Measurements from ENCODE around the gene NCAPD2. TPM values are rescaled to one million over a fixed set of nuclear protein-coding genes. Genes with fewer than 3 reads are reported as not detected.

NCAPD2 gene
- polyA plus RNA-seq, 1 of the 3 experiments (the other 2 are of a cell fraction): 46.9 TPM

DNA sequence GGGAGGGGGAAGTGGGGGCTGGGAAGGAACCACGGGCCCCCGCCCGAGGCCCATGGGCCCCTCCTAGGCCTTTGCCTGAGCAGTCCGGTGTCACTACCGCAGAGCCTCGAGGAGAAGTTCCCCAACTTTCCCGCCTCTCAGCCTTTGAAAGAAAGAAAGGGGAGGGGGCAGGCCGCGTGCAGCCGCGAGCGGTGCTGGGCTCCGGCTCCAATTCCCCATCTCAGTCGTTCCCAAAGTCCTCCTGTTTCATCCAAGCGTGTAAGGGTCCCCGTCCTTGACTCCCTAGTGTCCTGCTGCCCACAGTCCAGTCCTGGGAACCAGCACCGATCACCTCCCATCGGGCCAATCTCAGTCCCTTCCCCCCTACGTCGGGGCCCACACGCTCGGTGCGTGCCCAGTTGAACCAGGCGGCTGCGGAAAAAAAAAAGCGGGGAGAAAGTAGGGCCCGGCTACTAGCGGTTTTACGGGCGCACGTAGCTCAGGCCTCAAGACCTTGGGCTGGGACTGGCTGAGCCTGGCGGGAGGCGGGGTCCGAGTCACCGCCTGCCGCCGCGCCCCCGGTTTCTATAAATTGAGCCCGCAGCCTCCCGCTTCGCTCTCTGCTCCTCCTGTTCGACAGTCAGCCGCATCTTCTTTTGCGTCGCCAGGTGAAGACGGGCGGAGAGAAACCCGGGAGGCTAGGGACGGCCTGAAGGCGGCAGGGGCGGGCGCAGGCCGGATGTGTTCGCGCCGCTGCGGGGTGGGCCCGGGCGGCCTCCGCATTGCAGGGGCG is 40.2 kb downstream of the NCAPD2 start, which contains the start of gene GAPDH (continued):
- 0 out of 2 replicates have a peak, but pooled peaks have one; percentile 42 for TF ChIP-seq TEAD4 (IDR thresholded peaks at IDR 0.05; ENCODE audit: borderline replicate concordance, insufficient read depth)
- no peak for TF ChIP-seq RAD21 (IDR thresholded peaks at IDR 0.05; ENCODE audit: low read length)
- TF ChIP-seq GABPA (IDR thresholded peaks at IDR 0.05; ENCODE audit: low read depth): no peak
- TF ChIP-seq, protein P1, sequence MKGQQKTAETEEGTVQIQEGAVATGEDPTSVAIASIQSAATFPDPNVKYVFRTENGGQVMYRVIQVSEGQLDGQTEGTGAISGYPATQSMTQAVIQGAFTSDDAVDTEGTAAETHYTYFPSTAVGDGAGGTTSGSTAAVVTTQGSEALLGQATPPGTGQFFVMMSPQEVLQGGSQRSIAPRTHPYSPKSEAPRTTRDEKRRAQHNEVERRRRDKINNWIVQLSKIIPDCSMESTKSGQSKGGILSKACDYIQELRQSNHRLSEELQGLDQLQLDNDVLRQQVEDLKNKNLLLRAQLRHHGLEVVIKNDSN (IDR thresholded peaks at IDR 0.05; ENCODE audit: borderline replicate concordance, low read depth): no peak
- TF ChIP-seq MXI1 (IDR thresholded peaks at IDR 0.05; ENCODE audit: low read depth, low read length): peak; percentile 80
- TF ChIP-seq EP300 (IDR thresholded peaks at IDR 0.05; ENCODE audit: borderline replicate concordance in 1 of 2, low read depth in 1 of 2, low read length in 1 of 2): peak in 1 of 2 experiments; percentile 57; a peak in 2 of 4 replicates
- peak; percentile 97 for TF ChIP-seq TAF1 (IDR thresholded peaks at IDR 0.05; ENCODE audit: borderline replicate concordance, low read depth, low read length)
- TF ChIP-seq SIN3A (IDR thresholded peaks at IDR 0.05; ENCODE audit: borderline replicate concordance, low read depth, low read length): peak; percentile 89; the same call in 1 of the 2 replicates
- TF ChIP-seq CHD2 (IDR thresholded peaks at IDR 0.05; ENCODE audit: low read length, partially characterized antibody): peak; percentile 69
- peak; percentile 64; the same call in 1 of the 2 replicates for TF ChIP-seq YY1 (IDR thresholded peaks at IDR 0.05; ENCODE audit: low read depth)
- TF ChIP-seq FOXJ3 (CRISPR knock-in tag; IDR thresholded peaks at IDR 0.05): 0 out of 2 replicates have a peak, but pooled peaks have one; percentile 14
- TF ChIP-seq FOXM1 (IDR thresholded peaks at IDR 0.05; ENCODE audit: low read depth): 0 out of 2 replicates have a peak, but pooled peaks have one; percentile 15
- TF ChIP-seq, protein P2, sequence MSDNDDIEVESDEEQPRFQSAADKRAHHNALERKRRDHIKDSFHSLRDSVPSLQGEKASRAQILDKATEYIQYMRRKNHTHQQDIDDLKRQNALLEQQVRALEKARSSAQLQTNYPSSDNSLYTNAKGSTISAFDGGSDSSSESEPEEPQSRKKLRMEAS (IDR thresholded peaks at IDR 0.05; ENCODE audit: low read depth): peak; percentile 57; the same call in 1 of the 2 replicates
- TF ChIP-seq NRF1 (IDR thresholded peaks at IDR 0.05; ENCODE audit: low read depth, low read length): no peak
- TF ChIP-seq RXRA (IDR thresholded peaks at IDR 0.05; ENCODE audit: borderline replicate concordance, low read depth): 0 out of 2 replicates have a peak, but pooled peaks have one; percentile 3
- TF ChIP-seq FOSL2 (IDR thresholded peaks at IDR 0.05; ENCODE audit: borderline replicate concordance, low read depth): peak; percentile 48; the same call in 1 of the 2 replicates

DNA sequence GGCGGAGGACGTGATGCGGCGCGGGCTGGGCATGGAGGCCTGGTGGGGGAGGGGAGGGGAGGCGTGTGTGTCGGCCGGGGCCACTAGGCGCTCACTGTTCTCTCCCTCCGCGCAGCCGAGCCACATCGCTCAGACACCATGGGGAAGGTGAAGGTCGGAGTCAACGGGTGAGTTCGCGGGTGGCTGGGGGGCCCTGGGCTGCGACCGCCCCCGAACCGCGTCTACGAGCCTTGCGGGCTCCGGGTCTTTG is 40.7 kb downstream of the NCAPD2 start:
- no peaks in the 10 kb centered on the region for H3K9me2 ChIP-seq
- H3K9ac ChIP-seq: peak overlapping the region; percentile 99
- peak overlapping the region; percentile 100 for H3K4me2 ChIP-seq
- no peak overlapping the region for H2AFZ ChIP-seq (ENCODE audit: low read depth)
- peaks cover 87% of the 10 kb centered on the region for H3F3A ChIP-seq (replicated peaks; ENCODE audit: insufficient read depth)
- WGBS (ENCODE audit: low lambda C conversion rate): no CpG with 5 or more reads among the region's 25 CpGs
- H3K27ac ChIP-seq (ENCODE audit: low read depth in 2 of 2, low read length in 1 of 2): peak overlapping the region; percentile 95 to 96
- peaks cover 15 to 34% of the 10 kb centered on the region in 2 experiments; a peak in 3 of 4 replicates for H3K4me1 ChIP-seq (ENCODE audit: control insufficient read depth in 1 of 2, insufficient read depth in 2 of 2, low read depth in 1 of 2, low read length in 1 of 2)
- H3K4me3 ChIP-seq (ENCODE audit: low read depth in 2 of 2, low read length in 1 of 2): peak overlapping the region; percentile 93 to 97
- ChIA-PET CTCF (interaction anchor here (1.0 to 9.4 kb wide), 5 partner anchors 18 to 111 kb away, joined by 4 to 228 read pairs (median 5); partner anchors contain the start of genes IFFO1 and MRPL51), POLR2A (interaction anchor here (0.6 to 2.8 kb wide), 16 partner anchors 16 to 410 kb away, joined by 3 to 30 read pairs (median 6); partner anchors contain the start of genes MRPL51, NOP2, TAPBPL and USP5)
- no peaks in the 10 kb centered on the region for H3K9me3 ChIP-seq
- peaks cover 52% of the 10 kb centered on the region for H4K20me1 ChIP-seq (ENCODE audit: insufficient read depth)
- no peaks in the 10 kb centered on the region for H3K27me3 ChIP-seq (ENCODE audit: insufficient read depth)
- H3K79me2 ChIP-seq (ENCODE audit: insufficient read depth): peaks cover 62% of the 10 kb centered on the region
- H3K36me3 ChIP-seq (replicated peaks in 1 of 2; ENCODE audit: control insufficient read depth in 1 of 2, insufficient read depth in 2 of 2, low read length in 1 of 2): peaks cover 48 to 51% of the 10 kb centered on the region in 2 experiments
- DNase-seq: no peak
- TF ChIP-seq, protein P3, sequence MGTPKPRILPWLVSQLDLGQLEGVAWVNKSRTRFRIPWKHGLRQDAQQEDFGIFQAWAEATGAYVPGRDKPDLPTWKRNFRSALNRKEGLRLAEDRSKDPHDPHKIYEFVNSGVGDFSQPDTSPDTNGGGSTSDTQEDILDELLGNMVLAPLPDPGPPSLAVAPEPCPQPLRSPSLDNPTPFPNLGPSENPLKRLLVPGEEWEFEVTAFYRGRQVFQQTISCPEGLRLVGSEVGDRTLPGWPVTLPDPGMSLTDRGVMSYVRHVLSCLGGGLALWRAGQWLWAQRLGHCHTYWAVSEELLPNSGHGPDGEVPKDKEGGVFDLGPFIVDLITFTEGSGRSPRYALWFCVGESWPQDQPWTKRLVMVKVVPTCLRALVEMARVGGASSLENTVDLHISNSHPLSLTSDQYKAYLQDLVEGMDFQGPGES (IDR thresholded peaks at IDR 0.05; ENCODE audit: low read depth, low read length): no peak
- TF ChIP-seq FOXJ3 (CRISPR knock-in tag; IDR thresholded peaks at IDR 0.05) (no peak), ELF1 (IDR thresholded peaks at IDR 0.05) (no peak), CHD2 (IDR thresholded peaks at IDR 0.05; ENCODE audit: low read length, partially characterized antibody) (no peak), TEAD4 (IDR thresholded peaks at IDR 0.05; ENCODE audit: borderline replicate concordance, insufficient read depth) (no peak), GATA2 (CRISPR knock-in tag; IDR thresholded peaks at IDR 0.05) (no peak), RXRA (IDR thresholded peaks at IDR 0.05; ENCODE audit: borderline replicate concordance, low read depth) (no peak)
- TF ChIP-seq, protein P4, sequence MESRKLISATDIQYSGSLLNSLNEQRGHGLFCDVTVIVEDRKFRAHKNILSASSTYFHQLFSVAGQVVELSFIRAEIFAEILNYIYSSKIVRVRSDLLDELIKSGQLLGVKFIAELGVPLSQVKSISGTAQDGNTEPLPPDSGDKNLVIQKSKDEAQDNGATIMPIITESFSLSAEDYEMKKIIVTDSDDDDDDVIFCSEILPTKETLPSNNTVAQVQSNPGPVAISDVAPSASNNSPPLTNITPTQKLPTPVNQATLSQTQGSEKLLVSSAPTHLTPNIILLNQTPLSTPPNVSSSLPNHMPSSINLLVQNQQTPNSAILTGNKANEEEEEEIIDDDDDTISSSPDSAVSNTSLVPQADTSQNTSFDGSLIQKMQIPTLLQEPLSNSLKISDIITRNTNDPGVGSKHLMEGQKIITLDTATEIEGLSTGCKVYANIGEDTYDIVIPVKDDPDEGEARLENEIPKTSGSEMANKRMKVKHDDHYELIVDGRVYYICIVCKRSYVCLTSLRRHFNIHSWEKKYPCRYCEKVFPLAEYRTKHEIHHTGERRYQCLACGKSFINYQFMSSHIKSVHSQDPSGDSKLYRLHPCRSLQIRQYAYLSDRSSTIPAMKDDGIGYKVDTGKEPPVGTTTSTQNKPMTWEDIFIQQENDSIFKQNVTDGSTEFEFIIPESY (IDR thresholded peaks at IDR 0.05; ENCODE audit: borderline replicate concordance, low read depth): no peak
- TF ChIP-seq, protein P5, sequence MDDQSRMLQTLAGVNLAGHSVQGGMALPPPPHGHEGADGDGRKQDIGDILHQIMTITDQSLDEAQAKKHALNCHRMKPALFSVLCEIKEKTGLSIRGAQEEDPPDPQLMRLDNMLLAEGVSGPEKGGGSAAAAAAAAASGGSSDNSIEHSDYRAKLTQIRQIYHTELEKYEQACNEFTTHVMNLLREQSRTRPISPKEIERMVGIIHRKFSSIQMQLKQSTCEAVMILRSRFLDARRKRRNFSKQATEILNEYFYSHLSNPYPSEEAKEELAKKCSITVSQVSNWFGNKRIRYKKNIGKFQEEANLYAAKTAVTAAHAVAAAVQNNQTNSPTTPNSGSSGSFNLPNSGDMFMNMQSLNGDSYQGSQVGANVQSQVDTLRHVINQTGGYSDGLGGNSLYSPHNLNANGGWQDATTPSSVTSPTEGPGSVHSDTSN (IDR thresholded peaks at IDR 0.05): no peak
- TF ChIP-seq, protein P6, sequence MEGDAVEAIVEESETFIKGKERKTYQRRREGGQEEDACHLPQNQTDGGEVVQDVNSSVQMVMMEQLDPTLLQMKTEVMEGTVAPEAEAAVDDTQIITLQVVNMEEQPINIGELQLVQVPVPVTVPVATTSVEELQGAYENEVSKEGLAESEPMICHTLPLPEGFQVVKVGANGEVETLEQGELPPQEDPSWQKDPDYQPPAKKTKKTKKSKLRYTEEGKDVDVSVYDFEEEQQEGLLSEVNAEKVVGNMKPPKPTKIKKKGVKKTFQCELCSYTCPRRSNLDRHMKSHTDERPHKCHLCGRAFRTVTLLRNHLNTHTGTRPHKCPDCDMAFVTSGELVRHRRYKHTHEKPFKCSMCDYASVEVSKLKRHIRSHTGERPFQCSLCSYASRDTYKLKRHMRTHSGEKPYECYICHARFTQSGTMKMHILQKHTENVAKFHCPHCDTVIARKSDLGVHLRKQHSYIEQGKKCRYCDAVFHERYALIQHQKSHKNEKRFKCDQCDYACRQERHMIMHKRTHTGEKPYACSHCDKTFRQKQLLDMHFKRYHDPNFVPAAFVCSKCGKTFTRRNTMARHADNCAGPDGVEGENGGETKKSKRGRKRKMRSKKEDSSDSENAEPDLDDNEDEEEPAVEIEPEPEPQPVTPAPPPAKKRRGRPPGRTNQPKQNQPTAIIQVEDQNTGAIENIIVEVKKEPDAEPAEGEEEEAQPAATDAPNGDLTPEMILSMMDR (IDR thresholded peaks at IDR 0.05): no peak
- TF ChIP-seq, protein P2 (IDR thresholded peaks at IDR 0.05; ENCODE audit: low read depth): no peak; the same call in 1 of the 2 replicates
